Ectodermal cell (in vitro differentiated cells): ENCODE results near the gene ADAM15.

ENCODE experiments used
- H3K27ac ChIP-seq: 2 replicates; pipeline ENCODE4 v1.7.0; 2013; ENCODE audit warnings: mild to moderate bottlenecking, low read depth, low read length; ENCODE audit not compliant: insufficient read depth, poor library complexity, severe bottlenecking
- H3K27me3 ChIP-seq: 2 replicates; pipeline ENCODE4 v1.7.0; 2013; ENCODE audit warnings: mild to moderate bottlenecking, low read length; ENCODE audit not compliant: insufficient read depth, control insufficient read depth, poor library complexity, severe bottlenecking
- H3K36me3 ChIP-seq: one replicate; pipeline ENCODE4 v1.7.0; 2013; ENCODE audit warnings: low read length; ENCODE audit not compliant: control insufficient read depth, insufficient read depth
- H3K4me1 ChIP-seq: one replicate; pipeline ENCODE4 v1.7.0; 2013; ENCODE audit warnings: low read length; ENCODE audit not compliant: control insufficient read depth, insufficient read depth
- H3K4me3 ChIP-seq: 2 replicates; pipeline ENCODE4 v1.7.0; 2013; ENCODE audit warnings: low read depth, low read length, control low read depth; ENCODE audit not compliant: insufficient read depth
- H3K9me3 ChIP-seq: 2 replicates; pipeline ENCODE4 v1.7.0; 2013; ENCODE audit warnings: mild to moderate bottlenecking, low read length, moderate library complexity; ENCODE audit not compliant: control insufficient read depth
- WGBS, 2 experiments: methylation state at CpG; one replicate each; pipeline ENCODE4 v1.1.7; 2013; ENCODE audit warnings: missing lambda C conversion rate in 2 of 2; 5-methylcytosine and 5-hydroxymethylcytosine counted together

ADAM15 gene

GRCh38 chr1:155032886-155033285 is 18.2 kb upstream of the ADAM15 start:
- WGBS, 2 experiments = 92 to 93% methylated on average over 12 of the region's 12 CpGs
- Histone ChIP-seq H3K36me3 (no peaks in the 10 kb centered on the region), H3K27ac (no peak overlapping the region), H3K27me3 (no peaks in the 10 kb centered on the region), H3K9me3 (no peaks in the 10 kb centered on the region), H3K4me1 (no peaks in the 10 kb centered on the region), H3K4me3 (no peak overlapping the region)

- Histone ChIP-seq H3K9me3 (no peaks in the 10 kb centered on the region), H3K36me3 (no peaks in the 10 kb centered on the region), H3K4me1 (no peaks in the 10 kb centered on the region), H3K27me3 (no peaks in the 10 kb centered on the region), H3K27ac (no peak within 1 kb of the TSS), H3K4me3 (no peak within 1 kb of the TSS)
- 93 to 95% methylated on average over 9 of the region's 9 CpGs for WGBS, 2 experiments
Measured at GRCh38 chr1:155033524-155033923, 17.6 kb upstream of the ADAM15 start, which contains the start of the genes DCST1 and DCST2. TSS of gene DCST1 (plus strand) at chr1:155033824. CDS start at chr1:155034037, 213 bp downstream. TSS of gene DCST2 (minus strand) at chr1:155033781. CDS start at chr1:155033701, 80 bp downstream.

GRCh38 chr1:155034318-155035208 is 16.6 kb upstream of the ADAM15 start:
- Histone ChIP-seq H3K9me3 (no peaks in the 10 kb centered on the region), H3K27ac (no peak overlapping the region), H3K36me3 (no peaks in the 10 kb centered on the region), H3K4me3 (no peak overlapping the region), H3K4me1 (no peaks in the 10 kb centered on the region), H3K27me3 (no peaks in the 10 kb centered on the region)
- WGBS, 2 experiments = 92 to 93% methylated on average over 20 of the region's 20 CpGs

- Histone ChIP-seq H3K27me3 (no peaks in the 10 kb centered on the region), H3K4me3 (no peak overlapping the region), H3K27ac (no peak overlapping the region), H3K9me3 (no peaks in the 10 kb centered on the region), H3K4me1 (no peaks in the 10 kb centered on the region), H3K36me3 (no peaks in the 10 kb centered on the region)
- 91 to 93% methylated on average over 1 to 2 of the region's 2 CpGs for WGBS, 2 experiments
Measured at GRCh38 chr1:155035936-155036335, 15.2 kb upstream of the ADAM15 start.

- no peak overlapping the region for H3K27ac ChIP-seq
- H3K4me3 ChIP-seq = no peak overlapping the region
- H3K4me1 ChIP-seq = no peaks in the 10 kb centered on the region
- WGBS, 2 experiments = 90 to 92% methylated on average over 3 of the region's 3 CpGs
- H3K27me3 ChIP-seq = no peaks in the 10 kb centered on the region
- no peaks in the 10 kb centered on the region for H3K36me3 ChIP-seq
- H3K9me3 ChIP-seq = no peaks in the 10 kb centered on the region
Measured at GRCh38 chr1:155037043-155037442, 14.1 kb upstream of the ADAM15 start.

GRCh38 chr1:155037851-155038441 is 13.2 kb upstream of the ADAM15 start:
- Histone ChIP-seq H3K4me1 (no peaks in the 10 kb centered on the region), H3K27me3 (no peaks in the 10 kb centered on the region), H3K36me3 (no peaks in the 10 kb centered on the region), H3K27ac (no peak overlapping the region), H3K4me3 (no peak overlapping the region), H3K9me3 (no peaks in the 10 kb centered on the region)
- WGBS, 2 experiments = 93 to 94% methylated on average over 6 of the region's 6 CpGs

GRCh38 chr1:155038602-155039307 is 12.4 kb upstream of the ADAM15 start:
- Histone ChIP-seq H3K27ac (no peak overlapping the region), H3K4me3 (no peak overlapping the region), H3K36me3 (no peaks in the 10 kb centered on the region), H3K9me3 (no peaks in the 10 kb centered on the region), H3K4me1 (no peaks in the 10 kb centered on the region), H3K27me3 (no peaks in the 10 kb centered on the region)
- WGBS, 2 experiments = 78 to 79% methylated on average over 8 of the region's 8 CpGs

- H3K4me3 ChIP-seq = no peak overlapping the region
- 85 to 86% methylated on average over 4 of the region's 4 CpGs for WGBS, 2 experiments
- no peaks in the 10 kb centered on the region for H3K36me3 ChIP-seq
- no peaks in the 10 kb centered on the region for H3K27me3 ChIP-seq
- H3K9me3 ChIP-seq = no peaks in the 10 kb centered on the region
- H3K4me1 ChIP-seq = peaks cover under 1% of the 10 kb centered on the region
- H3K27ac ChIP-seq = no peak overlapping the region
Measured at GRCh38 chr1:155039308-155039669, 11.8 kb upstream of the ADAM15 start.

- no peaks in the 10 kb centered on the region for H3K27me3 ChIP-seq
- no peak overlapping the region for H3K27ac ChIP-seq
- peaks cover 9% of the 10 kb centered on the region for H3K4me1 ChIP-seq
- no peaks in the 10 kb centered on the region for H3K36me3 ChIP-seq
- no peak overlapping the region for H3K4me3 ChIP-seq
- H3K9me3 ChIP-seq = no peaks in the 10 kb centered on the region
- 94 to 95% methylated on average over 14 of the region's 14 CpGs for whole genome bisulfite sequencing, 2 experiments
Measured at GRCh38 chr1:155040358-155041093, 10.6 kb upstream of the ADAM15 start.
